Gastrocnemius medialis (tissue), 4 donors: ENCODE measurements around the gene CFAP77. TPM values are rescaled to one million over a fixed set of nuclear protein-coding genes. Genes with fewer than 3 reads are reported as not detected.

Source experiments
- ATAC-seq, 2 donors: fragments of 150-250 bp; one replicate each; pipeline ENCODE4 v1.9.1; 2016
- DNase-seq, 2 donors: peaks; one replicate each; pipeline ENCODE4 v3.0.0-alpha.2; 2019
- H3K27ac ChIP-seq, 4 donors: fragments of 200-600 bp; sonication (generic); 1 replicate in 1 of 4; 2 replicates in 3 of 4; pipeline ENCODE4 v1.5.1; 2016 to 2018; ENCODE audit warnings: mild to moderate bottlenecking in 2 of 4, moderate library complexity in 1 of 4
- H3K27me3 ChIP-seq, 3 donors: fragments of 200-600 bp; sonication (generic) in 2 of 3; 1 replicate in 1 of 3; 2 replicates in 2 of 3; pipeline versions ENCODE4 v1.5.1 to v1.6.0; 2016 to 2019; ENCODE audit warnings: mild to moderate bottlenecking in 1 of 3, moderate library complexity in 1 of 3
- H3K36me3 ChIP-seq, 2 donors: fragments of 200-600 bp; sonication (generic) in 1 of 2; one replicate each; pipeline ENCODE4 v1.5.1; 2017 to 2018
- H3K4me1 ChIP-seq, 2 donors: fragments of 200-600 bp; sonication (generic) in 1 of 2; one replicate each; pipeline ENCODE4 v1.5.1; 2016 to 2017; ENCODE audit warnings: mild to moderate bottlenecking in 2 of 2
- H3K4me3 ChIP-seq, 4 donors: fragments of 200-600 bp; sonication (generic) in 3 of 4; 1 replicate in 1 of 4; 2 replicates in 3 of 4; pipeline ENCODE4 v1.5.1; 2016 to 2019; ENCODE audit warnings: mild to moderate bottlenecking in 2 of 4
- H3K9me3 ChIP-seq, 3 donors: fragments of 200-600 bp; sonication (generic) in 2 of 3; 1 replicate in 1 of 3; 2 replicates in 2 of 3; pipeline ENCODE4 v1.5.1; 2016 to 2019
- CTCF ChIP-seq, 5 experiments: fragments of 450-650 bp in 3 of 5; fragments of 200-600 bp in 2 of 5; sonication (generic) in 2 of 5; IDR thresholded peaks in 4 of 5; conservative IDR thresholded peaks in 1 of 5; 1 replicate in 4 of 5; 2 replicates in 1 of 5; pipeline ENCODE4 v1.5.1; 2016 to 2019; ENCODE audit warnings: antibody characterized with exemption in 5 of 5, mild to moderate bottlenecking in 3 of 5, moderate library complexity in 3 of 5
- POLR2A ChIP-seq, 2 donors: fragments of 450-650 bp; IDR thresholded peaks; one replicate each; pipeline ENCODE4 v1.6.1; 2017; ENCODE audit warnings: antibody characterized with exemption in 2 of 2, mild to moderate bottlenecking in 2 of 2, moderate library complexity in 2 of 2
- in situ Hi-C, 4 donors: fragments of 200-750 bp; cut with MboI; loops; one replicate each; pipeline versions ENCODE4 v1.15.0 to v1.8.0; 2017; ENCODE audit warnings: low sequenced_read_pairs in 4 of 4
- intact Hi-C: fragments of 100-400 bp; cut with DNase I; formaldehyde crosslinking; loops from one replicate; pipeline ENCODE4 v1.15.1; 2023; ENCODE audit warnings: low total_unique reads
- total RNA-seq, 4 donors: library from RNA; depleted of rRNA; stranded (reverse); fragments of >200 nt; gene quantifications; one replicate each; pipeline versions ENCODE4 v1.1.0 to v1.2.3, GENCODE V29; 2016

CFAP77 gene
- total RNA-seq, 4 donors from 2014 or later, result not detected

GRCh38 chr9:132411091-132411508, 1.1 kb downstream of the CFAP77 start:
- no peak for ATAC-seq
- intact Hi-C loops, result no loop called here
- H3K9me3 ChIP-seq, result no peaks in the 10 kb centered on the region
- no peak for DNase-seq
- no peaks in the 10 kb centered on the region for H3K36me3 ChIP-seq
- H3K27ac ChIP-seq, result no peak overlapping the region
- H3K4me3 ChIP-seq, result peak overlapping the region in 3 of 4 donors; percentile 42 to 54 (median 50)
- no peak for TF ChIP-seq POLR2A (IDR thresholded peaks at IDR 0.05)
- TF ChIP-seq CTCF (IDR thresholded peaks at IDR 0.05 in 4 of 5, conservative IDR thresholded peaks at IDR 0.05 in 1 of 5), result peak in 4 of 5 experiments; percentile 22 to 49 (median 40)
- peaks cover 55 to 65% (median 64%) of the 10 kb centered on the region in 3 donors for H3K27me3 ChIP-seq
- H3K4me1 ChIP-seq, result peaks cover 11 to 14% of the 10 kb centered on the region in 2 donors
- in situ Hi-C loops, result loop anchor here in 2 of 4 donors (25.0 kb wide), 3 partner anchors 101 to 649 kb away; no protein-coding TSS in a partner anchor

GRCh38 chr9:132412089-132412488, 2.1 kb downstream of the CFAP77 start:
- ATAC-seq (no peak), DNase-seq (no peak)
- no peak overlapping the region for H3K27ac ChIP-seq
- H3K36me3 ChIP-seq, result no peaks in the 10 kb centered on the region
- in situ Hi-C loops (loop anchor here in 2 of 4 donors (25.0 kb wide), 3 partner anchors 100 to 650 kb away; no protein-coding TSS in a partner anchor), intact Hi-C loops (no loop called here)
- peaks cover 55 to 73% (median 67%) of the 10 kb centered on the region in 3 donors for H3K27me3 ChIP-seq
- peaks cover 10% of the 10 kb centered on the region in 2 donors for H3K4me1 ChIP-seq
- no peak for TF ChIP-seq CTCF (IDR thresholded peaks at IDR 0.05 in 4 of 5, conservative IDR thresholded peaks at IDR 0.05 in 1 of 5)
- no peak for TF ChIP-seq POLR2A (IDR thresholded peaks at IDR 0.05)
- no peak overlapping the region for H3K4me3 ChIP-seq
- no peaks in the 10 kb centered on the region for H3K9me3 ChIP-seq

- peaks cover 73 to 91% (median 78%) of the 10 kb centered on the region in 3 donors for H3K27me3 ChIP-seq
- in situ Hi-C loops, result loop anchor here in 2 of 4 donors (25.0 kb wide), 3 partner anchors 98 to 652 kb away; no protein-coding TSS in a partner anchor
- intact Hi-C loops, result no loop called here
Measured at GRCh38 chr9:132413926-132414325, 3.9 kb downstream of the CFAP77 start.

GRCh38 chr9:132414731-132415130, 4.7 kb downstream of the CFAP77 start:
- intact Hi-C loops, result no loop called here
- TF ChIP-seq CTCF (IDR thresholded peaks at IDR 0.05 in 4 of 5, conservative IDR thresholded peaks at IDR 0.05 in 1 of 5) (no peak), POLR2A (IDR thresholded peaks at IDR 0.05) (no peak)
- Histone ChIP-seq H3K4me3 (no peak overlapping the region), H3K27me3 (peaks cover 74 to 90% (median 80%) of the 10 kb centered on the region in 3 donors), H3K4me1 (peaks cover 8 to 10% of the 10 kb centered on the region in 2 donors), H3K36me3 (no peaks in the 10 kb centered on the region), H3K9me3 (no peaks in the 10 kb centered on the region), H3K27ac (no peak overlapping the region)
- in situ Hi-C loops, result loop anchor here in 2 of 4 donors (25.0 kb wide), 3 partner anchors 98 to 652 kb away; no protein-coding TSS in a partner anchor
- ATAC-seq, result no peak
- DNase-seq, result no peak

More at GRCh38 chr9:132413926-132414325, 3.9 kb downstream of the CFAP77 start:
- Histone ChIP-seq H3K4me1 (peaks cover 8 to 10% of the 10 kb centered on the region in 2 donors), H3K36me3 (no peaks in the 10 kb centered on the region), H3K9me3 (no peaks in the 10 kb centered on the region), H3K4me3 (no peak overlapping the region), H3K27ac (no peak overlapping the region)
- ATAC-seq (no peak), DNase-seq (no peak)
- no peak for TF ChIP-seq POLR2A (IDR thresholded peaks at IDR 0.05)
- no peak for TF ChIP-seq CTCF (IDR thresholded peaks at IDR 0.05 in 4 of 5, conservative IDR thresholded peaks at IDR 0.05 in 1 of 5)
